NCI-H1105 (cell line): ENCODE measurements around the gene KRTAP4-6.
"Not testable (repeated sequence)": the region's sequence is repeated elsewhere in the genome, so short reads cannot be mapped to it uniquely, and the experiment has no call there.

Experiments
- DNase-seq: peaks from one replicate; lab custom pipeline; 2025; lab: John Stamatoyannopoulos, UW

The KRTAP4-6 gene

GRCh38 chr17:41105347-41105746 is 35.0 kb downstream of the KRTAP4-6 start, which contains the start of gene KRTAP4-9:
Gene KRTAP4-9, plus strand, starts transcription at chr17:41105389. Its CDS starts 0 bp downstream, at chr17:41105389.
- not testable (repeated sequence) for DNase-seq

- DNase-seq, result not testable (repeated sequence)
Measured at GRCh38 chr17:41104386-41105038, 35.8 kb downstream of the KRTAP4-6 start.

GRCh38 chr17:41103896-41104295 is 36.4 kb downstream of the KRTAP4-6 start:
- DNase-seq, result no peak

DNA sequence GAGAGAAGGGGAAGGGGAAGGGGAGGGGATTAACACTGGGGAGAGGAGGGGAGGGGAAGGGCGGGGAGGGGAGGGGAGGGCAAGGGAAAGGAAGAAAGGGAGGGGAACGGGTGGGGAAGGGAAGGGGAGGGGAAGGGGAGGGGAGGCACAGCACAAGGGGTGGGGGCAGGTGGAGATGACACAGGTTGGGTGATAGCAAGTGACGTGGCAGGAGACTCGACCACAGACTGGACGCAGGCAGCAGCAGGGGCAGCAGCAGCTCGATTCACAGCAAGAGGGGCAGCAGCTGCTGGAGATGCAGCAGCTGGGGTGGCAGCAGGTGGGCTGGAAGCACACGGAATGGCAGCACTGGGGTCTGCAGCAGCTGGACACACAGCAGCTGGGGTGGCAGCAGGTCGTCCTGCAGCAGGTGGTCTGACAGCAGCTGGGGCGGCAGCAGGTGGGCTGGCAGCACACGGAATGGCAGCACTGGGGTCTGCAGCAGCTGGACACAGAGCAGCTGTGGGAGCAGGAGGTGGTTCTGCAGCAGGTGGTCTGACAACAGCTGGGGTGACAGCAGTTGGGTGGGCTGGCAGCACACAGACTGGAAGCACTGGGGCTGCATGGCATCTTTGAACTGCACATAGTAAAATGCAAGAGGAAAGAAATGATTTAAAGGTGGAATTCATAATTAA is 38.6 kb downstream of the KRTAP4-6 start, which contains the start of gene KRTAP4-16:
KRTAP4-16 (minus strand) TSS at position 624 of the 674 bp plus-strand sequence; CDS start at position 624, 0 bp downstream.
- no peak for DNase-seq

GRCh38 chr17:41099682-41100480 is 40.5 kb downstream of the KRTAP4-6 start:
- DNase-seq, result not testable (repeated sequence)

DNA sequence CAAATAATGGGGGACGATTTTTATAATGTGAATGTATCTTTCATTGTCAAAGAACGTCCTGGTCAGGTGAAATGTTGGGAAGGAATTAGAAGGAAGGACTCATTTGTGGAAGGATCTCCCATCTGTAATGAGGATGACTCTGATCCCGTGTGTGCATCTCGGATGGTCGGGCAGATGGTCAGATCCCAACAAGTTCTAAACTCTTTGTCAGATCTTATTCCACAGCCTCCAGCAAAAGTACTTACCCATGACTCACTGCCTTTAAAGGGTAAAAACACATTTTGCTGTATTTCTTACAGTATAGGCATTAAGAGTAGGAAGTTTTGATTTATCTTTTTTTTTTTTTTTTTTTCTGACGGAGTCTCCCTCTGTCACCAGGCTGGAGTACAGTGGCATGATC is 41.9 kb downstream of the KRTAP4-6 start:
- no peak for DNase-seq

DNA sequence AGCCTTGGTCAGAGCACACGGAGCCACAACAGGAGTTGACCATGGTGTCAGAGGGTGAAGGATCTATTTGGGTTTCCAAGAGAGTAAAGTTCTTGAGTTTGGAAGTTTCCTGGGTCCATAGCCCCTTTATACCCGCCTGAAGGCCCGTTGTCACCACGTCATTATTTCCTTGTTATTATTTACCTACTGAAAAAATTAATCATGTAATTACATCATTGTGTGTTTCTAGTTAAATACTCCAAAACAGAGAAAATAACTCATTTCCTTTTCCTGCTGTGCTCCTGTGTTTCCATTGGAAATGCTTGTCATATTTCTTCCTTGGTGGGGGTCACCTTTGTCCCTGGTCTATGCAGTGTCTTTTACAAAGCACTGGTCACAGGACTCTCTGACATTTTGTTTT is 42.3 kb downstream of the KRTAP4-6 start, which contains the start of gene KRTAP4-8:
KRTAP4-8 (minus strand) TSS at position 101 of the 400 bp plus-strand sequence; CDS start at position 43, 58 bp downstream.
- no peak for DNase-seq

DNA sequence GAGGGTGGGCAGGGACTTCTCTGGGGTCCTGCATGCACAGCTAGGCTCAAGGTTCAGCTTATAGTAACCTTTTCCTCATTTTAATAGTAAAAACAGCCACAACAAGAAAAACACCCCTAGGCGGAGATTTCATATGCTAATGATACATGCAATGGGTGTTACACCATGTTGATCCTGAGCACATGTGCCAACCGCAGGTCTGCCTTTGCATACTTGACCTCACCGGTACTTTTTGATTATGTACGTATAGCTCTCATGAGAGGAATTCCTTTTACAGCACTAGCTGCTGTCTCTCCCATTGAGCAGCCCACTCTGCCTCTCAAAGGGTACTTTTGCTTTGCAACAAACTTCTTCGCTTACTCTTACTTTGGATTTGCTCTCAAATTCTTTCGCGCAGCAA is 44.3 kb downstream of the KRTAP4-6 start:
- no peak for DNase-seq
